GM06990 (cell line): ENCODE measurements around the gene ANO10.

Experiments used
- DNase-seq: peaks from one replicate; pipeline ENCODE4 v3.0.0-alpha.2; 2011; ENCODE audit not compliant: insufficient read length; ENCODE audit errors: extremely low read depth
- H3K27me3 ChIP-seq: replicated peaks from 2 replicates; pipeline ENCODE4 v1.6.0; 2011; ENCODE audit warnings: low read length; ENCODE audit not compliant: control insufficient read depth, insufficient read depth
- H3K36me3 ChIP-seq: 2 replicates; pipeline ENCODE4 v1.5.1; 2011; ENCODE audit warnings: low read length; ENCODE audit not compliant: control insufficient read depth, insufficient read depth
- H3K4me3 ChIP-seq: replicated peaks from 2 replicates; pipeline ENCODE4 v1.5.1; 2011; ENCODE audit warnings: low read depth, mild to moderate bottlenecking, control low read depth, low read length
- CTCF ChIP-seq: IDR thresholded peaks from 2 replicates; pipeline ENCODE4 v1.5.1; 2011; ENCODE audit warnings: low read length, control low read depth, mild to moderate bottlenecking, inconsistent platforms; ENCODE audit not compliant: insufficient read depth, poor library complexity, severe bottlenecking

Gene ANO10

GRCh38 chr3:43320288-43320687 is 301.5 kb downstream of the ANO10 start:
- no peak overlapping the region for H3K4me3 ChIP-seq
- H3K27me3 ChIP-seq: no peaks in the 10 kb centered on the region
- no peaks in the 10 kb centered on the region; the same call in 1 of the 2 replicates for H3K36me3 ChIP-seq
- no peak for TF ChIP-seq CTCF
- DNase-seq: no peak

- DNase-seq: no peak
- no peak for TF ChIP-seq CTCF
- Histone ChIP-seq H3K4me3 (no peak overlapping the region), H3K27me3 (no peaks in the 10 kb centered on the region), H3K36me3 (no peaks in the 10 kb centered on the region; the same call in 1 of the 2 replicates)
These were observed 302.0 kb downstream of the ANO10 start for GRCh38 chr3:43319794-43320193.

- no peak for DNase-seq
- Histone ChIP-seq H3K4me3 (no peak overlapping the region), H3K36me3 (no peaks in the 10 kb centered on the region; the same call in 1 of the 2 replicates), H3K27me3 (no peaks in the 10 kb centered on the region)
- no peak for TF ChIP-seq CTCF
These were observed 302.4 kb downstream of the ANO10 start for GRCh38 chr3:43319376-43319775.

- no peak for TF ChIP-seq CTCF
- Histone ChIP-seq H3K36me3 (no peaks in the 10 kb centered on the region; the same call in 1 of the 2 replicates), H3K27me3 (no peaks in the 10 kb centered on the region), H3K4me3 (no peak overlapping the region)
- no peak for DNase-seq
These were observed 304.1 kb downstream of the ANO10 start for GRCh38 chr3:43317461-43318316.

- no peak for TF ChIP-seq CTCF
- Histone ChIP-seq H3K4me3 (no peak overlapping the region), H3K27me3 (no peaks in the 10 kb centered on the region), H3K36me3 (no peaks in the 10 kb centered on the region; the same call in 1 of the 2 replicates)
- DNase-seq: no peak
These were observed 304.9 kb downstream of the ANO10 start for GRCh38 chr3:43316783-43317460.
